GM12878 (cell line): Measurements from ENCODE around the gene HOXC9. TPM values are rescaled to one million over a fixed set of nuclear protein-coding genes. Genes with fewer than 3 reads are reported as not detected.

ENCODE experiments used
- ATAC-seq: fragments of 200-7000 bp; cut with Tn5 transposase; 3 replicates; pipeline ENCODE4 v1.9.1; 2020; ENCODE audit warnings: mild to moderate bottlenecking, moderate library complexity
- BruUV-seq: library from RNA; stranded (reverse); fragments of 400-500 nt; replicated peaks from 2 replicates; lab custom pipeline; 2021; lab: Mats Ljungman, UMichigan
- CTCF ChIA-PET: fragments of 300-600 bp; sonication (Branson Sonifier 250); formaldehyde crosslinking; extraction: SDS; loops from one replicate; lab custom pipeline; 2021; ENCODE audit warnings: inconsistent platforms; lab: Yijun Ruan, JAX
- POLR2A ChIA-PET: fragments of 350-600 bp; formaldehyde crosslinking; extraction: SDS; loops from one replicate; lab custom pipeline; 2021; ENCODE audit warnings: inconsistent platforms; lab: Charles Lee
- RAD21 ChIA-PET: fragments of 300-600 bp; sonication (Branson Sonifier 250); formaldehyde crosslinking; loops from one replicate; lab custom pipeline; 2023; ENCODE audit warnings: antibody characterized with exemption; ENCODE audit not compliant: unreplicated experiment; lab: Charles Lee
- SMC1A ChIA-PET: fragments of 300-600 bp; sonication (Branson Sonifier 250); formaldehyde crosslinking; loops from one replicate; lab custom pipeline; 2023; ENCODE audit not compliant: unreplicated experiment, uncharacterized antibody; lab: Charles Lee
- DNase-seq: peaks from one replicate; pipeline ENCODE4 v3.0.0-alpha.2; 2011; ENCODE audit warnings: low read depth, low spot score
- FAIRE-seq: peaks from 3 replicates; lab custom pipeline; 2011; peaks lifted over from hg19 to GRCh38; lab: Jason Lieb, UNC
- H2AFZ ChIP-seq: 2 replicates; pipeline ENCODE4 v1.6.0; 2011; ENCODE audit warnings: low read depth, low read length, control low read depth; ENCODE audit not compliant: control insufficient read depth
- H3K27ac ChIP-seq: 2 replicates; pipeline ENCODE4 v1.5.1; 2011; ENCODE audit warnings: control low read depth; ENCODE audit not compliant: control insufficient read depth, insufficient read depth
- H3K27me3 ChIP-seq, 2 experiments: replicated peaks in 1 of 2; 2 replicates each; pipeline versions ENCODE4 v1.6.0 to v1.6.1; 2011; ENCODE audit warnings: low read length in 1 of 2; ENCODE audit not compliant: control insufficient read depth in 2 of 2, insufficient read depth in 2 of 2
- H3K36me3 ChIP-seq, 2 experiments: 2 replicates each; pipeline ENCODE4 v1.5.1; 2011; ENCODE audit warnings: low read length in 1 of 2; ENCODE audit not compliant: control insufficient read depth in 2 of 2, insufficient read depth in 2 of 2
- H3K4me1 ChIP-seq: 2 replicates; pipeline ENCODE4 v1.6.1; 2011; ENCODE audit warnings: mild to moderate bottlenecking, low read length, moderate library complexity, mixed read lengths; ENCODE audit not compliant: control insufficient read depth, insufficient read depth
- H3K4me2 ChIP-seq: 2 replicates; pipeline ENCODE4 v1.6.0; 2011; ENCODE audit warnings: control low read depth; ENCODE audit not compliant: control insufficient read depth, insufficient read depth
- H3K4me3 ChIP-seq: fragments of 200-600 bp; sonication (generic); 2 replicates; pipeline ENCODE4 v1.5.1; 2016
- H3K79me2 ChIP-seq: 2 replicates; pipeline ENCODE4 v1.6.0; 2011; ENCODE audit warnings: low read length; ENCODE audit not compliant: control insufficient read depth, insufficient read depth
- H3K9ac ChIP-seq: 2 replicates; pipeline ENCODE4 v1.8.0; 2011; ENCODE audit warnings: low read length, control low read depth, mixed read lengths; ENCODE audit not compliant: control insufficient read depth, insufficient read depth
- H3K9me3 ChIP-seq: replicated peaks from 3 replicates; pipeline ENCODE4 v1.5.1; 2011; ENCODE audit warnings: mild to moderate bottlenecking, low read length; ENCODE audit not compliant: control insufficient read depth, insufficient read depth
- H4K20me1 ChIP-seq: 2 replicates; pipeline ENCODE4 v1.6.0; 2011; ENCODE audit not compliant: control insufficient read depth, insufficient read depth
- CHD4 ChIP-seq: fragments of 200-600 bp; sonication (generic); IDR thresholded peaks from 2 replicates; pipeline ENCODE4 v1.6.1; 2016; ENCODE audit warnings: mild to moderate bottlenecking
- EZH2 ChIP-seq: IDR thresholded peaks from 2 replicates; pipeline ENCODE4 v1.6.1; 2012; ENCODE audit warnings: low read depth, mild to moderate bottlenecking, control low read depth, inconsistent platforms, low read length, borderline replicate concordance; ENCODE audit not compliant: control insufficient read depth
- JUND ChIP-seq: IDR thresholded peaks from 2 replicates; pipeline ENCODE4 v1.6.1; 2012; ENCODE audit warnings: low read depth, mild to moderate bottlenecking, low read length, improper control_type of control experiment, moderate library complexity
- NR2C2 ChIP-seq: IDR thresholded peaks from 2 replicates; pipeline ENCODE4 v1.6.1; 2011; ENCODE audit warnings: borderline replicate concordance, low read depth; ENCODE audit not compliant: control insufficient read depth, insufficient read length
- RELA ChIP-seq: fragments of 450-650 bp; IDR thresholded peaks from 2 replicates; pipeline ENCODE4 v1.8.0; 2014; ENCODE audit warnings: borderline replicate concordance; ENCODE audit not compliant: partially characterized antibody
- REST ChIP-seq: IDR thresholded peaks from 2 replicates; pipeline ENCODE4 v1.6.1; 2012; ENCODE audit warnings: mild to moderate bottlenecking, low read depth, low read length
- RFX5 ChIP-seq: IDR thresholded peaks from 2 replicates; pipeline ENCODE4 v1.6.1; 2011; ENCODE audit warnings: low read depth, low read length, improper control_type of control experiment
- SP1 ChIP-seq: IDR thresholded peaks from one replicate; pipeline ENCODE4 v1.6.1; 2011; ENCODE audit warnings: low read depth, low read length
- SUZ12 ChIP-seq: fragments of 200-600 bp; sonication (generic); IDR thresholded peaks from one replicate; pipeline ENCODE4 v1.6.1; 2018; ENCODE audit warnings: antibody characterized with exemption, mild to moderate bottlenecking; ENCODE audit not compliant: unreplicated experiment
- TCF7 ChIP-seq: IDR thresholded peaks from 2 replicates; pipeline ENCODE4 v1.6.1; 2014; ENCODE audit warnings: antibody characterized with exemption, borderline replicate concordance
- ZNF622 ChIP-seq: fragments of 450-650 bp; IDR thresholded peaks from 2 replicates; pipeline ENCODE4 v1.6.1; 2017; ENCODE audit warnings: mild to moderate bottlenecking, inconsistent platforms
- WGBS: methylation state at CpG from one replicate; pipeline ENCODE4 v1.1.6; 2016; ENCODE audit warnings: low lambda C conversion rate; ENCODE audit not compliant: insufficient replicate concordance, insufficient coverage; ENCODE audit errors: missing lambda C conversion rate; 5-methylcytosine and 5-hydroxymethylcytosine counted together
- in situ Hi-C: fragments of 300-500 bp; cut with MboI; formaldehyde crosslinking; loops from 9 replicates; pipeline ENCODE4 v1.14.3; 2018; ENCODE audit warnings: mixed read lengths
- intact Hi-C: fragments of 100-400 bp; cut with micrococcal nuclease; formaldehyde crosslinking; loops from one replicate; pipeline ENCODE4 v1.14.2; 2022; ENCODE audit not compliant: unreplicated experiment
- polyA plus RNA-seq, 11 experiments: library from polyadenylated mRNA; depleted of rRNA in 4 of 11; unstranded in 6 of 11; stranded (reverse) in 5 of 11; fragments of >200 nt; fragmentation: Nextera tagmentation in 4 of 11; fragmentation: Illumina TruSeq in 1 of 11; extraction: Ambion mirVana in 4 of 11; extraction: Trizol in 1 of 11; gene quantifications; 1 replicate in 1 of 11; 2 replicates in 10 of 11; pipeline versions ENCODE4 v1.2.1 to v1.2.3, GENCODE V29; 2011 to 2016; ENCODE audit warnings: inconsistent platforms in 2 of 11, missing spikeins in 2 of 11, low read depth in 1 of 11
- total RNA-seq, 4 experiments: library from RNA; depleted of rRNA in 3 of 4; stranded (reverse); fragments of >200 nt in 3 of 4; fragmentation: Illumina TruSeq in 1 of 4; extraction: Trizol in 1 of 4; gene quantifications; 2 replicates each; pipeline versions ENCODE4 v1.2.1 to v1.2.3, GENCODE V29; 2013 to 2021
- TF ChIP-seq, protein P1 (sequence below): IDR thresholded peaks from 2 replicates; pipeline ENCODE4 v1.6.1; 2011; ENCODE audit warnings: low read depth, low read length, improper control_type of control experiment, borderline replicate concordance
- TF ChIP-seq, protein P2 (sequence below): IDR thresholded peaks from 2 replicates; pipeline ENCODE4 v1.6.1; 2012; ENCODE audit warnings: improper control_type of control experiment, low read depth, low read length; ENCODE audit not compliant: insufficient replicate concordance

Gene HOXC9
- total and polyA plus RNA-seq, 10 of the 15 experiments (the other 5 are each of a cell fraction or from before 2014, with no cell fraction given), result not detected

GRCh38 chr12:53999559-54000115 lies 324 bp upstream of the HOXC9 start:
- intact Hi-C loops (loop anchor here (10.0 kb wide), 1 partner anchor 375 kb away; no protein-coding TSS in a partner anchor), in situ Hi-C loops (no loop called here)
- H4K20me1 ChIP-seq, result no peaks in the 10 kb centered on the region
- ChIA-PET RAD21 (interaction anchor here (0.6 to 1.5 kb wide), 6 partner anchors 9 to 279 kb away, joined by 3 to 6 read pairs (median 4); partner anchors contain the start of genes HOXC10 and SMUG1), CTCF (interaction anchor here (0.8 to 4.2 kb wide), 8 partner anchors 12 to 217 kb away, joined by 3 to 20 read pairs (median 3); partner anchors contain the start of genes HOXC10 and HOXC5), POLR2A (interaction anchor here (0.6 to 1.2 kb wide), 3 partner anchors 9 to 206 kb away, joined by 3 to 5 read pairs (median 3); no protein-coding TSS in a partner anchor), SMC1A (interaction anchor here (1.0 to 1.1 kb wide), 4 partner anchors 9 to 34 kb away, joined by 3 to 5 read pairs (median 3); partner anchors contain the start of genes HOXC5 and HOXC8)
- 0 out of 2 replicates have a peak overlapping the region, but pooled peaks have one; percentile 2 for H3K4me2 ChIP-seq
- H3K4me3 ChIP-seq, result no peak overlapping the region
- FAIRE-seq (no peak), DNase-seq (no peak), ATAC-seq (no peak)
- WGBS, result 30% methylated on average over 31 of the region's 35 CpGs
- H3K9me3 ChIP-seq, result no peaks in the 10 kb centered on the region
- H3K79me2 ChIP-seq, result no peaks in the 10 kb centered on the region
- H3K4me1 ChIP-seq, result peaks cover 7% of the 10 kb centered on the region
- BruUV-seq, result no TSS peak
- no peaks in the 10 kb centered on the region for H3K36me3 ChIP-seq
- H2AFZ ChIP-seq, result no peak overlapping the region
- H3K27me3 ChIP-seq, result peaks cover 21 to 39% of the 10 kb centered on the region in 2 experiments
- H3K27ac ChIP-seq, result no peak overlapping the region
- H3K9ac ChIP-seq, result no peak overlapping the region
- TF ChIP-seq ZNF622 (no peak), EZH2 (peak; percentile 8; the same call in 1 of the 2 replicates), SUZ12 (peak; percentile 87), CHD4 (no peak), JUND (no peak), REST (no peak), SP1 (no peak), RFX5 (no peak), NR2C2 (no peak), TCF7 (no peak), RELA (no peak)
- TF ChIP-seq, protein P1, sequence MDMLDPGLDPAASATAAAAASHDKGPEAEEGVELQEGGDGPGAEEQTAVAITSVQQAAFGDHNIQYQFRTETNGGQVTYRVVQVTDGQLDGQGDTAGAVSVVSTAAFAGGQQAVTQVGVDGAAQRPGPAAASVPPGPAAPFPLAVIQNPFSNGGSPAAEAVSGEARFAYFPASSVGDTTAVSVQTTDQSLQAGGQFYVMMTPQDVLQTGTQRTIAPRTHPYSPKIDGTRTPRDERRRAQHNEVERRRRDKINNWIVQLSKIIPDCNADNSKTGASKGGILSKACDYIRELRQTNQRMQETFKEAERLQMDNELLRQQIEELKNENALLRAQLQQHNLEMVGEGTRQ, result peak; percentile 34; the same call in 1 of the 2 replicates
- TF ChIP-seq, protein P2, sequence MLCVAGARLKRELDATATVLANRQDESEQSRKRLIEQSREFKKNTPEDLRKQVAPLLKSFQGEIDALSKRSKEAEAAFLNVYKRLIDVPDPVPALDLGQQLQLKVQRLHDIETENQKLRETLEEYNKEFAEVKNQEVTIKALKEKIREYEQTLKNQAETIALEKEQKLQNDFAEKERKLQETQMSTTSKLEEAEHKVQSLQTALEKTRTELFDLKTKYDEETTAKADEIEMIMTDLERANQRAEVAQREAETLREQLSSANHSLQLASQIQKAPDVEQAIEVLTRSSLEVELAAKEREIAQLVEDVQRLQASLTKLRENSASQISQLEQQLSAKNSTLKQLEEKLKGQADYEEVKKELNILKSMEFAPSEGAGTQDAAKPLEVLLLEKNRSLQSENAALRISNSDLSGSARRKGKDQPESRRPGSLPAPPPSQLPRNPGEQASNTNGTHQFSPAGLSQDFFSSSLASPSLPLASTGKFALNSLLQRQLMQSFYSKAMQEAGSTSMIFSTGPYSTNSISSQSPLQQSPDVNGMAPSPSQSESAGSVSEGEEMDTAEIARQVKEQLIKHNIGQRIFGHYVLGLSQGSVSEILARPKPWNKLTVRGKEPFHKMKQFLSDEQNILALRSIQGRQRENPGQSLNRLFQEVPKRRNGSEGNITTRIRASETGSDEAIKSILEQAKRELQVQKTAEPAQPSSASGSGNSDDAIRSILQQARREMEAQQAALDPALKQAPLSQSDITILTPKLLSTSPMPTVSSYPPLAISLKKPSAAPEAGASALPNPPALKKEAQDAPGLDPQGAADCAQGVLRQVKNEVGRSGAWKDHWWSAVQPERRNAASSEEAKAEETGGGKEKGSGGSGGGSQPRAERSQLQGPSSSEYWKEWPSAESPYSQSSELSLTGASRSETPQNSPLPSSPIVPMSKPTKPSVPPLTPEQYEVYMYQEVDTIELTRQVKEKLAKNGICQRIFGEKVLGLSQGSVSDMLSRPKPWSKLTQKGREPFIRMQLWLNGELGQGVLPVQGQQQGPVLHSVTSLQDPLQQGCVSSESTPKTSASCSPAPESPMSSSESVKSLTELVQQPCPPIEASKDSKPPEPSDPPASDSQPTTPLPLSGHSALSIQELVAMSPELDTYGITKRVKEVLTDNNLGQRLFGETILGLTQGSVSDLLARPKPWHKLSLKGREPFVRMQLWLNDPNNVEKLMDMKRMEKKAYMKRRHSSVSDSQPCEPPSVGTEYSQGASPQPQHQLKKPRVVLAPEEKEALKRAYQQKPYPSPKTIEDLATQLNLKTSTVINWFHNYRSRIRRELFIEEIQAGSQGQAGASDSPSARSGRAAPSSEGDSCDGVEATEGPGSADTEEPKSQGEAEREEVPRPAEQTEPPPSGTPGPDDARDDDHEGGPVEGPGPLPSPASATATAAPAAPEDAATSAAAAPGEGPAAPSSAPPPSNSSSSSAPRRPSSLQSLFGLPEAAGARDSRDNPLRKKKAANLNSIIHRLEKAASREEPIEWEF, result no peak
